Peyer's patch (tissue), 4 donors: ENCODE results near the gene FABP7. TPM values are rescaled to one million over a fixed set of nuclear protein-coding genes. Genes with fewer than 3 reads are reported as not detected.
A peak's percentile ranks its signal among the peaks of the same experiment; 100 is the strongest.

Experiments
- DNase-seq, 3 donors: peaks; one replicate each; pipeline ENCODE4 v3.0.0-alpha.2; 2017 to 2019
- H3K27ac ChIP-seq, 4 donors: fragments of 200-600 bp; sonication (generic); one replicate each; pipeline ENCODE4 v1.5.1; 2016 to 2019
- H3K27me3 ChIP-seq, 2 donors: fragments of 200-600 bp; sonication (generic); one replicate each; pipeline ENCODE4 v1.5.1; 2019
- H3K36me3 ChIP-seq, 3 donors: fragments of 200-600 bp; sonication (generic); one replicate each; pipeline ENCODE4 v1.5.1; 2016 to 2019
- H3K4me1 ChIP-seq, 4 donors: fragments of 200-600 bp; sonication (generic); one replicate each; pipeline ENCODE4 v1.5.1; 2016 to 2019
- H3K4me3 ChIP-seq, 4 donors: fragments of 200-600 bp; sonication (generic); 1 replicate in 3 of 4; 2 replicates in 1 of 4; pipeline ENCODE4 v1.5.1; 2016 to 2019; ENCODE audit warnings: mild to moderate bottlenecking in 1 of 4
- H3K9me3 ChIP-seq, 4 donors: fragments of 200-600 bp; sonication (generic); one replicate each; pipeline ENCODE4 v1.5.1; 2016 to 2019; ENCODE audit warnings: mild to moderate bottlenecking in 1 of 4
- CTCF ChIP-seq, 6 experiments: fragments of 450-650 bp in 4 of 6; fragments of 200-600 bp in 2 of 6; sonication (generic) in 1 of 6; IDR thresholded peaks; one replicate each; pipeline ENCODE4 v1.5.1; 2017 to 2019; ENCODE audit warnings: antibody characterized with exemption in 6 of 6, mild to moderate bottlenecking in 3 of 6, moderate library complexity in 1 of 6
- POLR2A ChIP-seq, 2 donors: fragments of 450-650 bp; IDR thresholded peaks; one replicate each; pipeline ENCODE4 v1.5.1; 2017; ENCODE audit warnings: antibody characterized with exemption in 2 of 2, mild to moderate bottlenecking in 2 of 2, moderate library complexity in 2 of 2
- total RNA-seq, 4 donors: library from RNA; depleted of rRNA; stranded (reverse); fragments of >200 nt; gene quantifications; one replicate each; pipeline ENCODE4 v1.1.0, GENCODE V29; 2016

FABP7 gene
- total RNA-seq, 4 donors from 2014 or later: not detected

GRCh38 chr6:122798099-122798641 lies 18.7 kb downstream of the FABP7 start:
- TF ChIP-seq POLR2A (IDR thresholded peaks at IDR 0.05) (peak in 1 of 2 donors; percentile 45), CTCF (IDR thresholded peaks at IDR 0.05) (no peak)
- H3K27me3 ChIP-seq: no peaks in the 10 kb centered on the region
- H3K27ac ChIP-seq: peak overlapping the region in 3 of 4 donors; percentile 16 to 78 (median 76)
- peak in 2 of 3 donors; percentile 76 to 82 for DNase-seq
- peaks cover 0 to 8% (median 0%) of the 10 kb centered on the region in 3 donors for H3K36me3 ChIP-seq
- peaks cover 0 to 32% (median 0%) of the 10 kb centered on the region in 4 donors for H3K4me1 ChIP-seq
- H3K4me3 ChIP-seq: no peak overlapping the region
- no peaks in the 10 kb centered on the region for H3K9me3 ChIP-seq

GRCh38 chr6:122799140-122799745 lies 19.7 kb downstream of the FABP7 start:
- peaks cover 0 to 9% (median 0%) of the 10 kb centered on the region in 3 donors for H3K36me3 ChIP-seq
- H3K27ac ChIP-seq: peak overlapping the region in 2 of 4 donors; percentile 76 to 78
- TF ChIP-seq POLR2A (IDR thresholded peaks at IDR 0.05) (no peak), CTCF (IDR thresholded peaks at IDR 0.05) (no peak)
- H3K4me1 ChIP-seq: peaks cover 0 to 32% (median 0%) of the 10 kb centered on the region in 4 donors
- H3K27me3 ChIP-seq: no peaks in the 10 kb centered on the region
- H3K4me3 ChIP-seq: no peak overlapping the region
- H3K9me3 ChIP-seq: no peaks in the 10 kb centered on the region
- DNase-seq: no peak

GRCh38 chr6:122799916-122800686 lies 20.6 kb downstream of the FABP7 start:
- DNase-seq: peak in 1 of 3 donors; percentile 68
- Histone ChIP-seq H3K27ac (no peak overlapping the region), H3K36me3 (peaks cover 0 to 17% (median 0%) of the 10 kb centered on the region in 3 donors), H3K27me3 (no peaks in the 10 kb centered on the region), H3K9me3 (no peaks in the 10 kb centered on the region), H3K4me1 (peaks cover 0 to 32% (median 0%) of the 10 kb centered on the region in 4 donors), H3K4me3 (no peak overlapping the region)
- TF ChIP-seq POLR2A (IDR thresholded peaks at IDR 0.05) (no peak), CTCF (IDR thresholded peaks at IDR 0.05) (no peak)

GRCh38 chr6:122800906-122801305 lies 21.4 kb downstream of the FABP7 start:
- Histone ChIP-seq H3K27ac (no peak overlapping the region), H3K9me3 (no peaks in the 10 kb centered on the region), H3K4me3 (no peak overlapping the region), H3K4me1 (peaks cover 0 to 32% (median 0%) of the 10 kb centered on the region in 4 donors), H3K27me3 (no peaks in the 10 kb centered on the region), H3K36me3 (peaks cover 0 to 25% (median under 1%) of the 10 kb centered on the region in 3 donors)
- no peak for DNase-seq
- TF ChIP-seq POLR2A (IDR thresholded peaks at IDR 0.05) (no peak), CTCF (IDR thresholded peaks at IDR 0.05) (no peak)

- H3K4me1 ChIP-seq: peaks cover 0 to 32% (median 0%) of the 10 kb centered on the region in 4 donors
- no peaks in the 10 kb centered on the region for H3K9me3 ChIP-seq
- DNase-seq: no peak
- H3K36me3 ChIP-seq: peaks cover 0 to 28% (median 2%) of the 10 kb centered on the region in 3 donors
- no peak for TF ChIP-seq POLR2A (IDR thresholded peaks at IDR 0.05)
- no peaks in the 10 kb centered on the region for H3K27me3 ChIP-seq
- no peak overlapping the region for H3K27ac ChIP-seq
- H3K4me3 ChIP-seq: no peak overlapping the region
These were observed 21.9 kb downstream of the FABP7 start for GRCh38 chr6:122801397-122801796.
